ENCODE data around the gene MT1G. TPM values are rescaled to one million over a fixed set of nuclear protein-coding genes. Genes with fewer than 3 reads are reported as not detected.
"Not testable (repeated sequence)": the region's sequence is repeated elsewhere in the genome, so short reads cannot be mapped to it uniquely, and the experiment has no call there.

MT1G gene
- total RNA-seq, 1 donor = 5.9 TPM

GRCh38 chr16:56669005-56669839 lies 1.4 kb upstream of the MT1G start, which contains the start of gene MT1H:
Gene MT1H (plus strand): TSS chr16:56669814. CDS start chr16:56669885, 71 bp downstream.
- DNase-seq (ENCODE audit: low read depth in 2 of 3, low spot score in 2 of 3) = no peak

GRCh38 chr16:56665286-56666261 lies 2.3 kb downstream of the MT1G start:
- DNase-seq (ENCODE audit: low read depth in 2 of 3, low spot score in 2 of 3) = not testable (repeated sequence)

- DNase-seq (ENCODE audit: low read depth in 2 of 3, low spot score in 2 of 3) = no peak
Measured at GRCh38 chr16:56664506-56664905, 3.4 kb downstream of the MT1G start.

DNA sequence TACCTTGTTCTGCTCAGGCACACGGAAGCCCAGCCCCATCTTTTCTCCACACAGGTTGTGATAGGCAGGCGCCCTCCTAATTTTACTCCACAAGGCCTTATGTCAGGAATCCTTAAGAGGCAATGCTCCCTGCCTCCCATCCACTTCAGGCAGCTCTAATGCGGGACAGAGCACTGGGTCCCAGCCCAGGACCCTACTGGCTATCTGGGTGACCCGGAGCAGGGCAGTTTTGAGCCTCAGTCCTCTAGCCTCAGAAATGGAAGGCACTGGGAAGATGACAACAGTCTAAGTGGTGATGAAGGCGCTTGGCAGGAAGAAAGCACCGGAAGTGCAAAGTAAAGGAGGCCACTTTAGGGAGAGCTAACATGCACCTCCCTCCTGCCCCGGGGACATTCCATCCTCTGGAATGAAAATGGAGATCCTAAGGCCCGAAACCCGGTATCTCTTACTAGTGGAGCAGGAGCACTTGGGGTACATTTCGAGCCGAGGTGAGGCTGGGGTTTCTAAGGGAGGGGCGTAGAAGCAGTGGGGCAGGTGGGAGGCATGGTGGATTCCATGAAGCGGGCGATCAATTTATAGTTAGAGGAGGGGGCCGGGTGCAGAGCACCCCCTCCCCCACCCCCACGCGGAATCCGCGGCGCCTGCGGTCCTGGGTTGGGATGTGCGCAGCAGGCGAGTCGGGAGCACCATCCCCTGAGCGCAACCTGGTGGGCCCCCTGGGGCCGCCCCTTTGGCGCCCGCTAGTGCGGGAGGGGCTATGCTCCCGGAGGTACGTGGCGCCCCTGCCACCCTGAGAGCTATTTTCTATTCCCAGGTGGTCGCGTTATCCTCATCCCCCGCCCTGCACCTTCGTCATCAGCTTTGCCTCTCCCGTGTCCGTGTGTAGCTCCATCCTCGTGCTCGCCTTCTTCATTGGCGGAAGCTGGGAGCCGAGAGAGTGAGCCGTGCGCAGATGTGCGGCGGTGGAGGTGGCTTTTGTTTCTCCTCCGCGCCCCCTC lies 5.2 kb downstream of the MT1G start:
- DNase-seq (ENCODE audit: low read depth in 2 of 3, low spot score in 2 of 3) = no peak

GRCh38 chr16:56658327-56658875 lies 9.5 kb downstream of the MT1G start:
- DNase-seq (ENCODE audit: low read depth in 2 of 3, low spot score in 2 of 3) = no peak

DNA sequence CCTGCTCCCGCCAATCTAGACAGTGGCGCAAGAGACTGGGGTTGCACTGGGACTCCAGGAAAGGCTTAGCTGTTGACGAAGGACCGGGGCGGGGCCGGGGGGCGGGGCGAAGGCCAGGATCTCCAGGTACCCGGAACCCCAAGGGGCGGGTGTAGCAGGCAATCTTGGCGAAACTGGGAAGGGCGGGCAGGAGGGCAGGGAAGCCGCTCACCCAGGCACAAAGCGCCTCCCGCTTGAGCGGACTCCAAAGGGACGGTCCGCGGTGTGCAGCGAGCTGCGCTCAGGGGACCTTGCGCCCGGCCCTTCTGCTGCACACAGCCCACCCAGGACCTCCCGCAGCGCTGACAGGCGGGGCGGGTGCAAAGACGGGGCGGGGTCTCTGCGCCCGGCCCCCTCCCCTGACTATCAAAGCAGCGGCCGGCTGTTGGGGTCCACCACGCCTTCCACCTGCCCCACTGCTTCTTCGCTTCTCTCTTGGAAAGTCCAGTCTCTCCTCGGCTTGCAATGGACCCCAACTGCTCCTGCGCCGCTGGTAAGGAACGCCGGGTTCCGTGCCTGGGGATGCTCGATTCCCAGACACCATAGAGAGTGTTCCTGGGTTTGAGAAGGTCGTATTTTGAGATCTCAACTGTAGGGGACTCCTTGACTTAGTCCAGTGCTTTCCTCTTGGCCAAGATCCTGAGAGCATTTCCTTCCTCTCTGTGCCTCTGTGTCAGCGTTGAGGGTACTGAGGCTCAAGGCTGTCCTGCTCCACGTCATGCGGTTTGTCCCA lies 10.1 kb downstream of the MT1G start, which contains the start of gene MT1F:
MT1F (plus strand) TSS at position 405 of the 772 bp plus-strand sequence; CDS start at position 505, 100 bp downstream.
- DNase-seq (ENCODE audit: low read depth in 2 of 3, low spot score in 2 of 3) = peak in 2 of 3 donors; percentile 22 to 63

- DNase-seq (ENCODE audit: low read depth in 2 of 3, low spot score in 2 of 3) = no peak
Measured at GRCh38 chr16:56653218-56653617, 14.6 kb downstream of the MT1G start.

DNA sequence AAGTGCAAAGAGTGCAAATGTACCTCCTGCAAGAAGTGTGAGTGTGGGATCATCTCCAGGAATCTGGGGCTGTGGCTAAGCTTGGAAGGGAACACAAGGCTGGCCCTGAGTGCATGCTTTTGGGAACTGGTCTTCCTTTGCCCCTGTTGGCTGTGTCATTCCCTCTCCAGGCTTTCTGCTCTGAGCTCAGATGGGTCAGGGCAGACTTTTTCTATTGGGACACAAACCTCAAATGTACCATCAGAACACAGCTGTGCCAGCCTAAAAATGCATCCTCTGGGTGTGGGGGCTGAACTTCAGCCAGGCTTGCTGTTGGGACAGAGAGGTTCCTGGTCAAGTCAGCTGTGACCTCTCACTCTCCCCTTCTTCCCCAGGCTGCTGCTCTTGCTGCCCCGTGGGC lies 15.3 kb downstream of the MT1G start:
- DNase-seq (ENCODE audit: low read depth in 2 of 3, low spot score in 2 of 3) = no peak

- no peak for DNase-seq (ENCODE audit: low read depth in 2 of 3, low spot score in 2 of 3)
Measured at GRCh38 chr16:56651586-56651985, 16.3 kb downstream of the MT1G start, which contains the start of gene MT1B. Gene MT1B (plus strand): TSS chr16:56651886. CDS start chr16:56651954, 68 bp downstream.

GRCh38 chr16:56649820-56650219 lies 18.0 kb downstream of the MT1G start:
- DNase-seq (ENCODE audit: low read depth in 2 of 3, low spot score in 2 of 3) = no peak

DNA sequence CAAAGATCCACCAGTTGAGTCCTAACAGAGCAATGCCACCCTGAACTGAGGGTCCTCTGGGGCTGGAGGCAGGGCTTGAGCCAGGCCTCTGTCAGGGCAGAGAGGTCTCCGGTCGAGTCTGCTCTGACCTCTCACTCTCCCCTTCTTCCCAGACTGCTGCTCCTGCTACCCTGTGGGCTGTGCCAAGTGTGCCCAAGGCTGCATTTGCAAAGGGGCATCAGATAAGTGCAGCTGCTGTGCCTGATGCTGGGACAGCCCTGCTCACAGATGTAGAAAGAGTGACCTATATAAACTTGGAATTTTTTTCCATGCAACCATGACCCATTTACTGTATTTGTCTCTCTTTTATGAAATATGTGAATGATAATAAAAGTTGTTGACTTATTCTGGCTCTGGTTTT lies 18.6 kb downstream of the MT1G start:
- no peak for DNase-seq (ENCODE audit: low read depth in 2 of 3, low spot score in 2 of 3)

DNA sequence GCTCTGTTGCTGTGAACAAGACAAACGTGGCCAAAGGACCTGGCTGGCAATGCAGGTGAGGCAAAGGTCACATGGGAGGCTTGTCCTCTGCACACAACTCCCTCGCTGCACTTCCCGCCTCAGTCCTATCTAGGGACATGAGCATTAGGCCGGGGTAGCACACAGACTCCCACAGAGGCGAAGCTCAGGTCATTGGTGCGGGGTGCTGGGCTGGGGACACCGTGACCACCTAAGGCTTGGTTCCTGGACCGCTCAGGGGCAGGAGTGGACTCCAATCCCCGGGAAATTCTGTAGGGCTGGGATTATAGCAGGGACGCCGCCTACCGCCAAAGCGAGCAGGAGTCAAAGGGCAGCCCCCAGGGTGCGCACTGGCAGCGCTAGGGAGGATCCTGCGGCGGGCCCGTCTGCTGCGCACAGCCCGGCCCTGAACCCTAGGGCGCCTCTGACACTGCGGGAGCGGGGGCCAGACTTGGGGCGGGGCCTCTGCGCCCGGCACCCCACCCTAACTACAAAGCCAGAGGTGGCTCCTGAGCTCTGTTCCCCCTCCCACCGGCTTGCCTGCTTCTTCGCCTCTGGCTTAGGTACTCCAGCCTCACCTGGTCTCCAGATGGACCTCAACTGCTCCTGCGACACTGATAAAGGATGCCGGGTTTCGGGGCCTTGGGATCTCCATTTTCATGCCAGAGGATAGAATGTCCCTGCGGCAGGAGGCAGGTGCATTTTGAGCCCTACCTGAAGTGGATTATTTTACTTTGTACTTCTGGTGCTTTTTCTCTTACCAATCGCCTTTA lies 20.0 kb downstream of the MT1G start:
- DNase-seq (ENCODE audit: low read depth in 2 of 3, low spot score in 2 of 3) = no peak

GRCh38 chr16:56645838-56646237 lies 22.0 kb downstream of the MT1G start:
- DNase-seq (ENCODE audit: low read depth in 2 of 3, low spot score in 2 of 3) = no peak

- DNase-seq (ENCODE audit: low read depth in 2 of 3, low spot score in 2 of 3) = no peak
Measured at GRCh38 chr16:56645311-56645710, 22.6 kb downstream of the MT1G start.

DNA sequence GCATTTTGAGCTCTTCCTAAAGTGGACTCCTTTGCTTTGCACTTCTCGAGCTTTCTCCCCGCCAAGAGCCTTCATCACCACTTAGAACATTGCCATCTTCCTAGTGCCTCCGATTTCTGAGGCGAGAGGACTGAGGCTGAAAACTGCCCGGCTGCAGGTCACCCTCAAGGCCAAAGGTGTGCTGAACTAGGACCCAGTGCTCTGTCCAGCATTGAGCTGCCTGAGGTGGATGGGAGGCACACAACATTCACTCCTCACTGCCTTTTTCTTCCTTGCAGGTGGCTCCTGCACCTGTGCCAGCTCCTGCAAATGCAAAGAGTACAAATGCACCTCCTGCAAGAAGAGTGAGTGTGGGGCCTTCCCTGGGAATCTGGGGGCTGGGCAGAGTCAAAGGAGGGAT lies 24.0 kb downstream of the MT1G start:
- DNase-seq (ENCODE audit: low read depth in 2 of 3, low spot score in 2 of 3) = no peak

- DNase-seq (ENCODE audit: low read depth in 2 of 3, low spot score in 2 of 3) = no peak
Measured at GRCh38 chr16:56643080-56643778, 24.6 kb downstream of the MT1G start.

DNA sequence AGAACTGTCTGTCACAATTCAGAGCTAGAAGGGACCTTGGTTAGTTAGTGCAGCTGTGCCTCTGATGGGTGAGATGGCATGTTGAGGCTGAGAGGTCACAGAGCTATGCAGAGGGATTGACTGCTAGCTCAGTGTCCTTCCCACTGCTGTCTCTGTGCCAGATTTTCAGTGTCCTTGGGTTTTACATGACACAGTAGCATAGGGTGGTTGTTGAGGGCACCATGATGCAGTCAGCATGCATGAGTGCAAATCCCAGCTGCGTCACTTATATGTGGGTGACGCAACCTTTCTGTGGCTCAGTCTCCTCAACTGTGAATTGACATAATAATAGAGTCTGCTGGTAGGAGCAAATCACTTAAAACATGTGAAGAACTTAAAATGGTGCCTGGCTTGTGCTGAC lies 26.7 kb downstream of the MT1G start:
- no peak for DNase-seq (ENCODE audit: low read depth in 2 of 3, low spot score in 2 of 3)

Measured in hematopoietic multipotent progenitor cell (in vitro differentiated cells).